CD4-positive, alpha-beta T cell treated with Interleukin-15 for 4 hours (primary cell): Measurements from ENCODE around the gene MAML3.
A peak's percentile ranks its signal among the peaks of the same experiment; 100 is the strongest.

Experiments
- DNase-seq: peaks from one replicate; pipeline ENCODE4 v3.0.0-alpha.2; 2020; ENCODE audit warnings: low spot score

Gene MAML3

DNA sequence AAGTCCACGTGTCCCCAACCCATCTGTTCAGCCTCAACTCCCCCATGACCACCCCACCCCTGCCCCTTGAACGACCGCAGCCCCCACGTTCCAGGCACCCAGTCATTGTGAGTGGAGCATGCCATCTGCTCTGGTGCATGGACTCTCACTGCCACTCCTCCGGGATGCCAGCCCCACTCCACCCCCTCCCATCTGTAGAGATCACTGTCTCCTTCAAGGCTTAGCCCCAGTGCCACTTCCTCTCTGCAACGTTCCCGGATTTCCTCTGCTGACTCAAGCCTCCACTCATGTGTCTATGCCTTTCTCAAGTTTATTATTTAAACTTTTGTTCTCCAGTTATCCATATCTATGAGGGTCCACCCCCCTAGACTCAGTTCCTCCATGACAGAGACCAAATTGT, 54.0 kb downstream of the MAML3 start:
- DNase-seq = peak; percentile 7

GRCh38 chr4:140098455-140099160, 55.4 kb downstream of the MAML3 start:
- DNase-seq = no peak

GRCh38 chr4:140097572-140097971, 56.4 kb downstream of the MAML3 start:
- no peak for DNase-seq

GRCh38 chr4:140096921-140097320, 57.1 kb downstream of the MAML3 start:
- no peak for DNase-seq

DNA sequence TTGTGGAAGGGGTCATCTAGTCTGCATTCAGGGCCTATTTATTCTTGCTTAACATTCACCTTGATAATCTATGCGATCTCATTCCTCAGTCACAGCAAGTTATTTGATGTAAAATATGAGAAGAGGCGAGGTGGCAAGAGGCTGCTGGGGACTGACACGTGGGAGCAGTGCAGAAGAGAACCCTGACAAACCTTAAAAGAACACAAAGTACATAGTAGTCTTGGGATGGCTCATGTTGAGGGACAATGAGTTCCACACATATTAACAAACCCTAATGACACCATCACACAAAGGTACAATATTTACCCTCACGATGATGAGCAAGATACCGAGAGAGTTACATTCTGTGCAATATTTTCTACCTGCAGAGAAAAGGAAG, 57.5 kb downstream of the MAML3 start:
- no peak for DNase-seq

DNA sequence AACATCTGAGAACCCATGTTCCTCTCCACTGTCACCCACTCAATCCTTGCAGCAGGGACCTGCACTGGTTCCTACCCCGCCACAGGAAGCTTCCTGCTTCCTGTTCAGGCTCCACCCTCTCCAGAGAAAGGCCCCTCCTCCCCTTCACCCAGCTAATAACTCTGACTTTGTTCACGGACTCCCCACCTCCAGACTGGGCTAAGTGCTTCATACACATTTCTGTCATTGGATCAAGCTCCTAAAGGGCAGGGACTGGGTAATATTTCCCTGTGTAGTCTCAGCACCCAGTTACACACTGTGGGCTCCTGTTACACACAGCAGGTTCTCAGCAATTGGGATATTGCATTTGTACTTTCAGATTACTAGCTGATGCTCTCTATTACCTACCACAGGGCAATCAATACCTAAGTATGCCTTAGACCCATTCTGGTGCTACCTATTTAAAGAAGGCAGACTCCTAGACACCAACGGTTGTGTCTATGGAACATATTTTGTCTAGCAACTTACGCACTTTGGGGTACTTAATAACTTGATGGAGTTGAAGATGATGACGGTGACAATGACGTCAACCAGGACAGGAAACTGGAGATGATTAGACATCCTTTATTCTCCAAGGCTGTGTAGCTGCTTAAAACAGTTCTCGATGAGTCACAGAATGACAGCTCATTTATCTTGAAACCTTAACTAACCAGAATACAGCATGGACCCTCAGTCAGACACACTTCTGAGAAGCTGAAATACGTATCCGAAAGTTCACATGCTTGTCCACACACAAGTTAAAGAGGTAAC, 58.1 kb downstream of the MAML3 start:
- peak; percentile 72 for DNase-seq

- peak; percentile 27 for DNase-seq
Measured at GRCh38 chr4:140094438-140095420, 59.3 kb downstream of the MAML3 start.

- DNase-seq = no peak
Measured at GRCh38 chr4:140092094-140092851, 61.7 kb downstream of the MAML3 start.

DNA sequence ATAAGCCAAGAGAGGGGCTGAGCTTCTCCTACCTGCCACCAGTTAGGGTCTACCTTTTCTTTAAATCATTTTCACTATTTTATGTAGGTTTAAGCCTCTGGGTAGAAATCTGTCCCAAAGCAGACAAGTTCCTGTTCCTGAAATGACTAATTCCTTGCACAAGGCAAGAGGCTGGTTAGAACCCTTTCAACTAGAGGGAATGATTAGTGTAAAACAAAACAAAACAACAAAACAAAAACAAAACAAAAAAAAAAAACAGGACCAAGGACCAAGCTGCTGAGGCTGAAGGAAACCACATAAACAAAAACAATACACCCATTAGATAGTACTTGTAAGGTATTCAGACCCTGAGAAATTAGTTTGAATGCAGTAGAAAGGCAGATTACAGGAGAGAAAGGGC, 62.7 kb downstream of the MAML3 start:
- DNase-seq = no peak

- DNase-seq = no peak
Measured at GRCh38 chr4:140090215-140090731, 63.7 kb downstream of the MAML3 start.

DNA sequence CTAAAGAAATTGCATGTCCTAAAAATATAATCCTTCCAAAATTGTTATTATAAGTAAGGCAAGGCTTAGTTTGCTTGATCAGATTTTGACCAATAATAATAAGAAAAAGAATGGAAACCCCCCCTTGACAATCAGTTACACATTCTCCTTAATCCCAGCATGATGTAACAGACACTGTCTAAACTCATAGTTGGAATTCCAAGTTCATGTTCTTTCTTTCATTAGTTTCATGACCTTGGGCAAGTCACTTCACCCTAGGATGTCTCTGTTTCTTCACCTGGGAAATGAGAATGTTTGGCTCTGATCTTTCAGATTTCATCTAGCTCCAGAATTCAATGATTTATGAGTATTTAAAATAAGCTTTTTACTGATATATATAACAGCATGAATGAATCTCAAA, 64.8 kb downstream of the MAML3 start:
- no peak for DNase-seq

- no peak for DNase-seq
Measured at GRCh38 chr4:140088323-140088967, 65.5 kb downstream of the MAML3 start.

DNA sequence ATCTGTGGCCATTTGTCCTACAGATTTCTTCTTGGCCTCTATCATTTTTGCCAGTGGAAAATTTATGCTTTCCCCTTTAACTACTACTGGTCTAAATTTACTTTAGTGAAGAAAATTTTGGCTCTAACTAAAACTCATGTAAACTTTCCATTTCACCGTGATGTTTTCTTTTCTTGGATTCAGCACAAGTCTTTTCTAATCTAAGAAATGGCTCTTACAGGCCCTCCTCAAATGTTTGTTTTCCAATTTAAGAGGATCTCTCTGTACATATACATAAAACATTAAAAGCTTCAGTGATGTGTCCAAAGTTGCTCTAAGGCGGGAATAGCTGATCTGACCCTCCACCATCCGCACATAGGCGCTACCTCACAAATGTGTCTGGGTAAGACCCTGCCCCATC, 68.1 kb downstream of the MAML3 start:
- no peak for DNase-seq

DNA sequence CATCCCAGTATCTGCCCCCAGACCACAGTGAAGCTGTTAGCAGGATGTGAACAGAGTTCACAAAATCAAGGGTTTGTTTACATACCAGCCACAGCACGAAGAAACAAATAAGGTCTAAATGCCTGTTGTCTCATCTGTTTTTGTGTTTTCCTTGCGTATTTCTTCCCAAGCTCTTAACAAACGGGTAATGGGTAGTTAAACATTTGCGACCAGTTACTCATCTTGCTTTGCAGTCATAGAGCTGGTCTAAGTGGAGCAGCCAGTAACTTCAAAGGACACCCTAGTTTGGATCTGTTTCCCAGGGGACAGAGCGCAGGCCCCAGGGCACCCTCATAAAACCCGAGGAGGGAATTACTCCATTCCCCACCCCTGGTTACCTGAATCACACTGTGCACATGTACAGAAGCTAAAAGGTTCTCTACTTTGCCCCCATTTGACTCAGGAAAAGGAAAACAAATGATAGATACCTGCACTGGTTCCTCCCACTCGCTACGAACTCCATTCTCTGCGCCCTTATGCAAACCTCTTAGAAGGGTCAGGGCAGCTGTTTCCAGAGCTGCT, 68.8 kb downstream of the MAML3 start:
- no peak for DNase-seq

GRCh38 chr4:140084385-140084784, 69.6 kb downstream of the MAML3 start:
- no peak for DNase-seq

- DNase-seq = no peak
Measured at GRCh38 chr4:140082391-140082755, 71.6 kb downstream of the MAML3 start.

DNA sequence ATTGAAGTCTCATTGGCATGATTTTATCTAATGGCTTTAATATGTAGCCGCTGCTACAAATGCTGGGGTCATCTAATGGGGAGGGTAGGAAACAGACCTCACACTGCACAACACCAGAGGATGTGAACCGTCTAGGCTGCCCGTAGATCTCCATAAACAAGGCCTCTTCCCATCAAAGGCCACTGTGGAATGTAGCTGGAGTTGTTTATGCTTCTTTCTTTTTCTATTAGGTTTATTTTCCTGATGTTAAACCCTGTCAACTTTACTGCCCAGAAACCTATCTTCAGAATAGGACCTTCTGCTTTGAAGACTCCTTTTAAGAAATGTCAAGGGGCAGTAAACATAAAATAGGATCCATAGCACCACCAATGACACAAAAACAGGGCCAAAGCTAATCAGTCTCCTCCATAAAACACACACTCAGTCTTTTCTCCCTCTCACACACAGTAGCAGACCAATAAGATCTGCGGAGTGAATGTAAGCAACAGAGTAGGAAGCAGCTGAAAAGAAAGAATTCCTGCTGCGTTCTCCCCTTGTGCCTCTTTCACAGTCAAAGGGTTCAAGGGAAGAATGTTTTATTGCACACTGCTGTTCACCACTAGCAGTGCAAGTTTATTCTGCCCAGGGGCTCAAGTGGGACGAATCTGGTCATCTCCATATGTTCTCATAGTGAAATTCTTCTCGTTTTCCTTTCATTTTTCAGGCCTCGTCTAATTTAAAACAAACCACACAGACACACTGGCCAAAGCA, 72.2 kb downstream of the MAML3 start:
- no peak for DNase-seq

DNA sequence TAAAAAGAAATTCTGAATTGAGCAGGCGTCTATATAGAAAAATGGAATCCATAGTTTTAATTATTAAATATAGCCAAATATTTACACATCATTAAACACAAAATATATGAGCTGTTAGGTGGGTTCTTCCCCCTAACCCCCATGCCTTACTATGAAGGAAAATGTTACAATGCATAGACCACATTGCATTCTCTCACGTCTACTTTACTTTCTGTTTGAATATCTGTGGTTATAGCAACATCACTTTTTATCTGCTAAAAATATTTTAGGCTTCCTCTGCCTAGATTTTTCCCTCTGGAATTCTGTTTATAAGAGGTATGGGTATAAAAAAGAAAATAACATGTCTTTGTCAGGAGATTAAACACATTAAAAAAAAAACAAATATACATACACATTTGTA, 73.1 kb downstream of the MAML3 start:
- no peak for DNase-seq

- no peak for DNase-seq
Measured at GRCh38 chr4:140078366-140078765, 75.6 kb downstream of the MAML3 start.

- no peak for DNase-seq
Measured at GRCh38 chr4:140076307-140076706, 77.7 kb downstream of the MAML3 start.
